Adrenal gland (tissue), 5 donors: ENCODE measurements around the gene NAT8L.

Experiments
- CTCF ChIP-seq, 6 experiments: fragments of 450-650 bp in 4 of 6; fragments of 200-600 bp in 2 of 6; sonication (generic) in 1 of 6; IDR thresholded peaks; 1 replicate in 5 of 6; 2 replicates in 1 of 6; pipeline versions ENCODE4 v1.5.1 to v1.8.0; 2016 to 2021; ENCODE audit warnings: antibody characterized with exemption in 6 of 6, mild to moderate bottlenecking in 2 of 6, moderate library complexity in 1 of 6
- POLR2A ChIP-seq, 2 donors: fragments of 450-650 bp; IDR thresholded peaks; one replicate each; pipeline ENCODE4 v1.6.1; 2017; ENCODE audit warnings: antibody characterized with exemption in 2 of 2, mild to moderate bottlenecking in 2 of 2, moderate library complexity in 1 of 2
- donor health status: DM: no; HTN: no; CAD: no.

GRCh38 chr4:2025817-2026216 is 33.3 kb upstream of the NAT8L start:
- TF ChIP-seq CTCF (IDR thresholded peaks at IDR 0.05) (no peak), POLR2A (IDR thresholded peaks at IDR 0.05) (no peak)
